SK-N-MC (cell line): ENCODE results near the gene MORC3.

Experiments used
- EZH2 ChIP-seq: fragments of 200-600 bp; sonication (generic); IDR thresholded peaks from one replicate; pipeline ENCODE4 v1.6.1; 2017; ENCODE audit warnings: antibody characterized with exemption
- FOXP2 ChIP-seq: optimal IDR thresholded peaks from 2 replicates; pipeline ENCODE3; 2011; ENCODE audit warnings: mild to moderate bottlenecking, moderate library complexity; ENCODE audit not compliant: insufficient read depth; ENCODE audit errors: extremely low read length, control extremely low read depth
- POLR2AphosphoS5 ChIP-seq: IDR thresholded peaks from 2 replicates; pipeline ENCODE4 v1.6.1; 2012; ENCODE audit warnings: mild to moderate bottlenecking, low read depth, low read length, borderline replicate concordance

DNA sequence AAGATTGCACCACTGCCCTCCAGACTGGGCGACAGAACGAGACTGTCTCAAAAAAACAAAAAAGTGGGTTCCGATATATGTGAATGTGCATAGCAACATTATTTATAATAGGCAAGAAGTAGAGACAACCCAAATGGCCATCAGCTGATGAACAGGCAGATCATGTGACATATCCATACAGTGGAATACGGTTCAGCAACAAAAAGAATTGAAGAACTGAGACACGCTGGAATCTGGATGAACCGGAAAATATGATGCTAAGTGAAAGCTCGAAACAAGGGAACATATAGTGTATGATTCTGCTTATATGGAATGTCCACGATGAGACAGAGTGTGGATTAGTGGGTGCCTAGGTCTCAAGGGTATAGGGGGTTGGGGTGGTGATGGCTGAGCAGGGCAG lies 28.5 kb upstream of the MORC3 start:
- TF ChIP-seq EZH2, result no peak
- no peak for TF ChIP-seq POLR2AphosphoS5
- TF ChIP-seq FOXP2, result no peak
